Measurements from ENCODE around the gene SLC2A6. TPM values are rescaled to one million over a fixed set of nuclear protein-coding genes. Genes with fewer than 3 reads are reported as not detected.

SLC2A6 gene
- total RNA-seq, 1 experiment from 2014 or later, result 18.7 TPM

DNA sequence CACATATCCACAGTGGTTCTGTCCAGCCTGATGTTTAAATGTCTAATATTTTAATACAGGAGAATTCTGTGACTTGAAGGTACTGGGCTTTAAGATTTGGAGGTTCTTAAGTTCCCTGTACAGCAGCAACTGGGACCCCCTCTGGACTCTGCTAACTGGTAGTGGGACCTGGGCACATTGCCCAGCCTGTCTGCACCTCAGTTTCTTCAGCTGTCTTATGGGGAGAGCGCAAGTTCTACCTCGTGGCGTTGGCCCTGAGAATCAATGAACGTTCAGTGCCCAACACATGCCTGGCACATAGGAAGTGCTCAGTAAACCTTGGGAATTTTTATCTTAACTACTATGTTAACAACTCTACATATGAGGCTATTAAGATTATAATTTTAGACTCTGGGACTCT, 1.4 kb downstream of the SLC2A6 start:
- H3K4me2 ChIP-seq (ENCODE audit: insufficient read depth, insufficient read length, low read length), result peak overlapping the region; percentile 69
- H2BK15ac ChIP-seq (ENCODE audit: low read depth, low read length), result no peak overlapping the region
- H4K20me1 ChIP-seq (ENCODE audit: control insufficient read depth, insufficient read depth, insufficient read length), result no peaks in the 10 kb centered on the region

More for the DNA sequence above, 1.4 kb downstream of the SLC2A6 start:
- no peak overlapping the region for H4K8ac ChIP-seq (replicated peaks; ENCODE audit: insufficient read length, low read depth, low read length)
- DNase-seq, result no peak
- H4K91ac ChIP-seq (ENCODE audit: insufficient read length, low read depth, low read length), result no peak overlapping the region
- peaks cover 13% of the 10 kb centered on the region for H3K23me2 ChIP-seq (ENCODE audit: insufficient read length, low read depth, low read length, poor library complexity, severe bottlenecking)
- no peaks in the 10 kb centered on the region; the same call in 1 of the 2 replicates for H3K79me2 ChIP-seq (ENCODE audit: insufficient read depth, low read length)
- H3K56ac ChIP-seq (ENCODE audit: insufficient read length, low read depth, low read length), result no peak overlapping the region
- H4K5ac ChIP-seq (ENCODE audit: insufficient read length, low read depth, low read length), result no peak overlapping the region
- no peak overlapping the region for H2BK20ac ChIP-seq (ENCODE audit: low read depth, low read length, poor library complexity, severe bottlenecking)
- Mint-ChIP-seq H3K27me3 (ENCODE audit: low read depth) (peaks cover 13% of the 10 kb centered on the region), H3K9me3 (no peaks in the 10 kb centered on the region), H3K4me1 (peaks cover 4 to 11% of the 10 kb centered on the region in 2 experiments), H3K27ac (no peak overlapping the region), H3K36me3 (ENCODE audit: insufficient read depth in 1 of 3, low read depth in 3 of 3) (peaks cover 8 to 16% (median 9%) of the 10 kb centered on the region in 3 experiments; a peak in 5 of 7 replicates), H3K4me3 (peak overlapping the region; percentile 75 to 86)
- H2AFZ ChIP-seq (ENCODE audit: low read length), result no peak overlapping the region
- TF ChIP-seq, protein P1, sequence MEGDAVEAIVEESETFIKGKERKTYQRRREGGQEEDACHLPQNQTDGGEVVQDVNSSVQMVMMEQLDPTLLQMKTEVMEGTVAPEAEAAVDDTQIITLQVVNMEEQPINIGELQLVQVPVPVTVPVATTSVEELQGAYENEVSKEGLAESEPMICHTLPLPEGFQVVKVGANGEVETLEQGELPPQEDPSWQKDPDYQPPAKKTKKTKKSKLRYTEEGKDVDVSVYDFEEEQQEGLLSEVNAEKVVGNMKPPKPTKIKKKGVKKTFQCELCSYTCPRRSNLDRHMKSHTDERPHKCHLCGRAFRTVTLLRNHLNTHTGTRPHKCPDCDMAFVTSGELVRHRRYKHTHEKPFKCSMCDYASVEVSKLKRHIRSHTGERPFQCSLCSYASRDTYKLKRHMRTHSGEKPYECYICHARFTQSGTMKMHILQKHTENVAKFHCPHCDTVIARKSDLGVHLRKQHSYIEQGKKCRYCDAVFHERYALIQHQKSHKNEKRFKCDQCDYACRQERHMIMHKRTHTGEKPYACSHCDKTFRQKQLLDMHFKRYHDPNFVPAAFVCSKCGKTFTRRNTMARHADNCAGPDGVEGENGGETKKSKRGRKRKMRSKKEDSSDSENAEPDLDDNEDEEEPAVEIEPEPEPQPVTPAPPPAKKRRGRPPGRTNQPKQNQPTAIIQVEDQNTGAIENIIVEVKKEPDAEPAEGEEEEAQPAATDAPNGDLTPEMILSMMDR (conservative IDR thresholded peaks at IDR 0.05), result no peak
- WGBS (ENCODE audit: extremely low coverage, insufficient read length, low lambda C conversion rate), result no CpG with 5 or more reads among the region's 4 CpGs
- no peak overlapping the region for H3K14ac ChIP-seq (ENCODE audit: insufficient read depth, low read length)
- no peak overlapping the region for H2AK5ac ChIP-seq (ENCODE audit: insufficient read length, low read length)
- no peak overlapping the region for H3K27ac ChIP-seq (ENCODE audit: insufficient read length, low read depth, low read length)
- H2BK120ac ChIP-seq (ENCODE audit: low read depth, low read length, poor library complexity, severe bottlenecking), result no peak overlapping the region
- H3K4ac ChIP-seq (ENCODE audit: low read depth, low read length), result no peak overlapping the region
- H3T11ph ChIP-seq (ENCODE audit: low read length), result no peak overlapping the region
- H3K23ac ChIP-seq (ENCODE audit: insufficient read length, low read depth, low read length), result no peak overlapping the region
- no peaks in the 10 kb centered on the region for H3K79me1 ChIP-seq (ENCODE audit: insufficient read depth, low read depth, low read length, poor library complexity, severe bottlenecking)
- H3K4me1 ChIP-seq (ENCODE audit: insufficient read depth, low read length), result 0 out of 2 replicates have a peak, but pooled peaks cover 2% of the 10 kb centered on the region
- no peaks in the 10 kb centered on the region for H3K9me3 ChIP-seq (ENCODE audit: control insufficient read depth, low read depth, low read length)
- no peak overlapping the region for H2BK12ac ChIP-seq (ENCODE audit: insufficient read length, low read depth, low read length)
- H2BK5ac ChIP-seq (ENCODE audit: insufficient read length, low read length), result no peak overlapping the region
- H3K9ac ChIP-seq (ENCODE audit: extremely low read depth, insufficient read length, low read length), result peak overlapping the region; percentile 30
- H3K27me3 ChIP-seq (ENCODE audit: insufficient read depth, low read length), result no peaks in the 10 kb centered on the region
- no peak overlapping the region for H3K18ac ChIP-seq (ENCODE audit: insufficient read length, low read depth, low read length)
